ENCODE data around the gene GABBR2. TPM values are rescaled to one million over a fixed set of nuclear protein-coding genes. Genes with fewer than 3 reads are reported as not detected.

GABBR2 gene
- total RNA-seq, 2 experiments from 2014 or later, result not detected

- Mint-ChIP-seq H3K4me3 (no peak overlapping the region), H3K36me3 (no peaks in the 10 kb centered on the region), H3K4me1 (ENCODE audit: low read depth) (no peaks in the 10 kb centered on the region), H3K9me3 (no peaks in the 10 kb centered on the region), H3K27ac (no peak overlapping the region), H3K27me3 (peaks cover 10% of the 10 kb centered on the region)
- intact Hi-C loops (cut with micrococcal nuclease), result no loop called here
- no peak for DNase-seq
- ChIA-PET POLR2A (no interaction called here), CTCF (no interaction called here)
Observed at GRCh38 chr9:98607787-98608186, 100.9 kb downstream of the GABBR2 start.

- intact Hi-C loops (cut with micrococcal nuclease), result no loop called here
- no peak for DNase-seq
- no peaks in the 10 kb centered on the region for H3K4me1 Mint-ChIP-seq (ENCODE audit: low read depth)
- H3K4me3 Mint-ChIP-seq, result no peak overlapping the region
- POLR2A ChIA-PET, result no interaction called here
- H3K9me3 Mint-ChIP-seq, result no peaks in the 10 kb centered on the region
- CTCF ChIA-PET, result no interaction called here
- no peaks in the 10 kb centered on the region for H3K36me3 Mint-ChIP-seq
- peaks cover 10% of the 10 kb centered on the region for H3K27me3 Mint-ChIP-seq
- no peak overlapping the region for H3K27ac Mint-ChIP-seq
Observed at GRCh38 chr9:98607152-98607551, 101.6 kb downstream of the GABBR2 start.

- ChIA-PET POLR2A (no interaction called here), CTCF (no interaction called here)
- intact Hi-C loops (cut with micrococcal nuclease), result no loop called here
- Mint-ChIP-seq H3K4me1 (ENCODE audit: low read depth) (no peaks in the 10 kb centered on the region), H3K27ac (no peak overlapping the region), H3K27me3 (peaks cover 10% of the 10 kb centered on the region), H3K9me3 (no peaks in the 10 kb centered on the region), H3K36me3 (no peaks in the 10 kb centered on the region), H3K4me3 (no peak overlapping the region)
- DNase-seq, result no peak
Observed at GRCh38 chr9:98606730-98607129, 102.0 kb downstream of the GABBR2 start.

GRCh38 chr9:98605116-98605515, 103.6 kb downstream of the GABBR2 start:
- Mint-ChIP-seq H3K27me3 (peaks cover 5% of the 10 kb centered on the region), H3K36me3 (no peaks in the 10 kb centered on the region), H3K4me3 (no peak overlapping the region), H3K27ac (no peak overlapping the region), H3K4me1 (ENCODE audit: low read depth) (no peaks in the 10 kb centered on the region), H3K9me3 (no peaks in the 10 kb centered on the region)
- intact Hi-C loops (cut with micrococcal nuclease), result no loop called here
- POLR2A ChIA-PET, result no interaction called here
- no peak for DNase-seq
- CTCF ChIA-PET, result no interaction called here

GRCh38 chr9:98603821-98604383, 104.8 kb downstream of the GABBR2 start:
- H3K27ac Mint-ChIP-seq, result no peak overlapping the region
- ChIA-PET CTCF (no interaction called here), POLR2A (no interaction called here)
- no peak overlapping the region for H3K4me3 Mint-ChIP-seq
- intact Hi-C loops (cut with micrococcal nuclease), result no loop called here
- H3K9me3 Mint-ChIP-seq, result no peaks in the 10 kb centered on the region
- no peak for DNase-seq
- H3K27me3 Mint-ChIP-seq, result peaks cover 2% of the 10 kb centered on the region
- H3K36me3 Mint-ChIP-seq, result no peaks in the 10 kb centered on the region
- no peaks in the 10 kb centered on the region for H3K4me1 Mint-ChIP-seq (ENCODE audit: low read depth)

GRCh38 chr9:98602839-98603500, 105.8 kb downstream of the GABBR2 start:
- Mint-ChIP-seq H3K36me3 (no peaks in the 10 kb centered on the region), H3K4me3 (no peak overlapping the region), H3K4me1 (ENCODE audit: low read depth) (no peaks in the 10 kb centered on the region), H3K27ac (no peak overlapping the region), H3K9me3 (no peaks in the 10 kb centered on the region), H3K27me3 (peaks cover 2% of the 10 kb centered on the region)
- CTCF ChIA-PET, result no interaction called here
- intact Hi-C loops (cut with micrococcal nuclease), result no loop called here
- POLR2A ChIA-PET, result no interaction called here
- no peak for DNase-seq

- ChIA-PET CTCF (no interaction called here), POLR2A (no interaction called here)
- no peaks in the 10 kb centered on the region for H3K4me1 Mint-ChIP-seq (ENCODE audit: low read depth)
- no peak overlapping the region for H3K27ac Mint-ChIP-seq
- DNase-seq, result no peak
- no peaks in the 10 kb centered on the region for H3K36me3 Mint-ChIP-seq
- peaks cover 2% of the 10 kb centered on the region for H3K27me3 Mint-ChIP-seq
- H3K9me3 Mint-ChIP-seq, result no peaks in the 10 kb centered on the region
- H3K4me3 Mint-ChIP-seq, result no peak overlapping the region
- intact Hi-C loops (cut with micrococcal nuclease), result no loop called here
Observed at GRCh38 chr9:98600631-98601030, 108.1 kb downstream of the GABBR2 start.

GRCh38 chr9:98599566-98600216, 109.0 kb downstream of the GABBR2 start:
- Mint-ChIP-seq H3K36me3 (no peaks in the 10 kb centered on the region), H3K4me1 (ENCODE audit: low read depth) (no peaks in the 10 kb centered on the region), H3K9me3 (no peaks in the 10 kb centered on the region), H3K4me3 (no peak overlapping the region), H3K27me3 (peaks cover 1% of the 10 kb centered on the region), H3K27ac (no peak overlapping the region)
- intact Hi-C loops (cut with micrococcal nuclease), result no loop called here
- no peak for DNase-seq
- POLR2A ChIA-PET, result no interaction called here
- CTCF ChIA-PET, result no interaction called here

GRCh38 chr9:98598861-98599260, 109.9 kb downstream of the GABBR2 start:
- POLR2A ChIA-PET, result no interaction called here
- H3K27ac Mint-ChIP-seq, result no peak overlapping the region
- DNase-seq, result no peak
- no peaks in the 10 kb centered on the region for H3K27me3 Mint-ChIP-seq
- intact Hi-C loops (cut with micrococcal nuclease), result no loop called here
- no peaks in the 10 kb centered on the region for H3K36me3 Mint-ChIP-seq
- no peaks in the 10 kb centered on the region for H3K9me3 Mint-ChIP-seq
- H3K4me1 Mint-ChIP-seq (ENCODE audit: low read depth), result no peaks in the 10 kb centered on the region
- CTCF ChIA-PET, result no interaction called here
- no peak overlapping the region for H3K4me3 Mint-ChIP-seq

- ChIA-PET CTCF (no interaction called here), POLR2A (no interaction called here)
- Mint-ChIP-seq H3K36me3 (no peaks in the 10 kb centered on the region), H3K27me3 (no peaks in the 10 kb centered on the region), H3K27ac (no peak overlapping the region), H3K4me3 (no peak overlapping the region), H3K4me1 (ENCODE audit: low read depth) (no peaks in the 10 kb centered on the region), H3K9me3 (no peaks in the 10 kb centered on the region)
- no peak for DNase-seq
- intact Hi-C loops (cut with micrococcal nuclease), result no loop called here
Observed at GRCh38 chr9:98597236-98597771, 111.4 kb downstream of the GABBR2 start.

GRCh38 chr9:98596486-98596885, 112.2 kb downstream of the GABBR2 start:
- Mint-ChIP-seq H3K36me3 (no peaks in the 10 kb centered on the region), H3K9me3 (no peaks in the 10 kb centered on the region), H3K27me3 (no peaks in the 10 kb centered on the region), H3K27ac (no peak overlapping the region), H3K4me3 (no peak overlapping the region), H3K4me1 (ENCODE audit: low read depth) (no peaks in the 10 kb centered on the region)
- intact Hi-C loops (cut with micrococcal nuclease), result no loop called here
- ChIA-PET CTCF (no interaction called here), POLR2A (no interaction called here)
- DNase-seq, result no peak

- Mint-ChIP-seq H3K9me3 (no peaks in the 10 kb centered on the region), H3K27ac (no peak overlapping the region), H3K27me3 (peaks cover 6% of the 10 kb centered on the region), H3K4me1 (ENCODE audit: low read depth) (no peaks in the 10 kb centered on the region), H3K4me3 (no peak overlapping the region), H3K36me3 (no peaks in the 10 kb centered on the region)
- DNase-seq, result no peak
- POLR2A ChIA-PET, result no interaction called here
- intact Hi-C loops (cut with micrococcal nuclease), result no loop called here
- CTCF ChIA-PET, result no interaction called here
Observed at GRCh38 chr9:98594546-98595160, 114.1 kb downstream of the GABBR2 start.

Measured in activated CD4-positive, alpha-beta memory T cell treated with anti-CD3 and anti-CD28 coated beads for 36 hours (primary cell).